Activated naive CD4-positive, alpha-beta T cell treated with anti-CD3 and anti-CD28 coated beads, Interleukin-2, amount 50 U/mL, for 24 hours (primary cell): ENCODE results near the gene DNM3.

Experiments
- H3K27ac Mint-ChIP-seq: one replicate; pipeline ENCODE4 v1.8.0; 2021; ENCODE audit warnings: mild to moderate bottlenecking, mixed read lengths
- H3K27me3 Mint-ChIP-seq: one replicate; pipeline ENCODE4 v1.8.0; 2021; ENCODE audit warnings: mixed read lengths
- H3K36me3 Mint-ChIP-seq: one replicate; pipeline ENCODE4 v1.8.0; 2021; ENCODE audit warnings: mixed read lengths
- H3K4me1 Mint-ChIP-seq: one replicate; pipeline ENCODE4 v1.8.0; 2021; ENCODE audit warnings: mixed read lengths
- H3K4me3 Mint-ChIP-seq: one replicate; pipeline ENCODE4 v1.8.0; 2021; ENCODE audit warnings: mild to moderate bottlenecking, mixed read lengths
- H3K9me3 Mint-ChIP-seq: one replicate; pipeline ENCODE4 v1.8.0; 2021; ENCODE audit warnings: mixed read lengths

DNM3 gene

DNA sequence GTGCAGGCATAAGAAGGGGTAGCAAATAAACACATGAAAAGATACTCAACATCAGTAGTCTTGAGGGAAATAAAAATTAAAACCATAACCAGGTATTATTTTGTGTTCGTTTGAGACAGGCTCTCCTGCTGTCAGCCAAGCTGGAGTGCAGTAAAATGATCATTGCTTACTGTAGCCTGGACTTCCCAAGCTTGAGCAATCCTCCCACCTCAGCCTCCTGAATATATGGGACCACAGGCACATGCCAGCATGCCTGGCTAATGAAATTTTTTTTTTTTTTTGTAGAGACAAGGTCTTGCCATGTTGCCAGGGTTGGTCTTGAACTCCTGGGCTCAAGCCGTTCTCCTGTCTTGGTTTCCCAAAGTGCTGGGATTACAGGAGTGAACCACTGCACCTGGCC, 108.0 kb downstream of the DNM3 start:
- Mint-ChIP-seq H3K9me3 (no peaks in the 10 kb centered on the region), H3K27ac (no peak overlapping the region), H3K27me3 (peaks cover 2% of the 10 kb centered on the region), H3K4me1 (no peaks in the 10 kb centered on the region), H3K36me3 (peaks cover 2% of the 10 kb centered on the region), H3K4me3 (no peak overlapping the region)

DNA sequence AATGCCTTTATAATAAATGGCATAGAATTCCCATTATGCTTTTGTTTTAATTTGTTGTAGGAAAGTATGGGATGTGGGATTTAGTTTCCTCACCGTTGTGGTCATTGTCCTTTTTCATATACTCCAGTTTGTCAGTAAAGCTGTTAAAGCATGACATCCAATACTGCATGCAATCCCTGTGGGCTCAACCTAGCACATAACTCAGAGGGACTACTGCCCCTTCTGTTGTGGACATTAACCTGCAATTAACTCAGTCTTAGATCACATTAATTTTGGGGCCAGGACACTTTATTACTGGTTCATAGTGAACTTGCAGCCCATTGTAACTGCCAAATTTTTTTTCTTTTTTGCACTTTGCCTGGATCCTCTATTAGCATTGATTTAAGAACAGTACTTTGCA, 112.5 kb downstream of the DNM3 start:
- no peaks in the 10 kb centered on the region for H3K9me3 Mint-ChIP-seq
- H3K36me3 Mint-ChIP-seq: peaks cover 1% of the 10 kb centered on the region
- H3K4me1 Mint-ChIP-seq: no peaks in the 10 kb centered on the region
- no peak overlapping the region for H3K4me3 Mint-ChIP-seq
- H3K27ac Mint-ChIP-seq: no peak overlapping the region
- H3K27me3 Mint-ChIP-seq: peaks cover 4% of the 10 kb centered on the region

DNA sequence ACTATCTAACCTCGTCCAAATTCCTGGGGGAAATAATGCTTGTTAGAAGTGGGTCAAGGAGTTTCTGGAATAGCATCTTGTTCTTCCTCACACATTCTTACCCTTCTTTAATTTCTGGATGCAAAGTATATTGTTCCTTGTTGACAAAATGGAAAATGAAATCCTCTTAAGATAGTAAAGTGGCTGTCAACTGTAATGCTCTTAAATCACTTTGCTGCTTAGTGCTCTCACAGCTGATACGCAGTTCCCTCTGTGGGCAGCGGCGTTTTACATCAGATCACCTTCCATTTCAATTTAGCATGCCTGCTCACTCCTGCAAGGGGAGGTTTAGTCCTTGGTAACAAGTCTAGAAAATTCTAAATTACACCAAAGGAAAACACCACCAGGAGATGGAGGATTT, 113.1 kb downstream of the DNM3 start:
- H3K9me3 Mint-ChIP-seq: no peaks in the 10 kb centered on the region
- H3K4me3 Mint-ChIP-seq: no peak overlapping the region
- H3K27me3 Mint-ChIP-seq: peaks cover 4% of the 10 kb centered on the region
- no peaks in the 10 kb centered on the region for H3K4me1 Mint-ChIP-seq
- peaks cover 1% of the 10 kb centered on the region for H3K36me3 Mint-ChIP-seq
- H3K27ac Mint-ChIP-seq: no peak overlapping the region

DNA sequence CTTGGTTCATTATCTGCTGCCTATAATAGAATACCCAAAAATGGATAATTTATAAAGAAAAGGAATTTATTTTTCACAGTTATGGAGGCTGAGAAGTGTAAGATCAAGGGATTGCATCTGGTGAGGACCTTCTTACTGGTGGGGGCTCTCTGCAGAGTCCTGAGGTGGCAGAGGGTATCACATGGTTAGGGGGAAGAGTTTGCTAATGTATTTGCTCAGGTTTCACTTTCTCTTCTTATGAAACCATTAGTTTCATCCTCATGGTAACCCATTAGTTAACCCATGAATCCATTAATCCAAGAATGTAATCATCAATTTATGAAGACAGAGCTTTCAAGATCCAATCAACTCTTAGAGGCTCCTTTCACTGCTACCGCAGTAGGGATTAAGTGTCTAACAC, 120.6 kb downstream of the DNM3 start:
- Mint-ChIP-seq H3K36me3 (no peaks in the 10 kb centered on the region), H3K27ac (no peak overlapping the region), H3K9me3 (no peaks in the 10 kb centered on the region), H3K4me1 (no peaks in the 10 kb centered on the region), H3K4me3 (no peak overlapping the region), H3K27me3 (no peaks in the 10 kb centered on the region)

DNA sequence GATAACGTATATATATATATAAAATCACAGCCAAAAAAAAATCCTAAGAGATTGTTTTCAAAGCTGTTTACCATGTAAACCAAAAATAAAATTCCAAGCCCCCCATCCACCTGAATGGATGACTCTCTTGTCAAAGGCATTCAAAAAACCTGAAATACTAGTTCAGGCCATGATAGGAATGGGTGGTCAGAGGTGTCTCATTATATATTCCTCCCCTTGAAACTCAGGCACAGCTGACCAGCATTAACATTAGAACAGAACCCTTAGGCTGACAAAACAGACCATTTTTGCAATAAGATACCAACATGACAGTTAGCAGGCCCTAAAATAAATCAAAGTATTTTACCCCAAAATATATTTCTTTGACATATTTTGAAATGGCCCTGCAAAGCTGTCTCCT, 122.5 kb downstream of the DNM3 start:
- Mint-ChIP-seq H3K9me3 (no peaks in the 10 kb centered on the region), H3K27me3 (peaks cover 2% of the 10 kb centered on the region), H3K4me3 (no peak overlapping the region), H3K27ac (no peak overlapping the region), H3K4me1 (no peaks in the 10 kb centered on the region), H3K36me3 (no peaks in the 10 kb centered on the region)

DNA sequence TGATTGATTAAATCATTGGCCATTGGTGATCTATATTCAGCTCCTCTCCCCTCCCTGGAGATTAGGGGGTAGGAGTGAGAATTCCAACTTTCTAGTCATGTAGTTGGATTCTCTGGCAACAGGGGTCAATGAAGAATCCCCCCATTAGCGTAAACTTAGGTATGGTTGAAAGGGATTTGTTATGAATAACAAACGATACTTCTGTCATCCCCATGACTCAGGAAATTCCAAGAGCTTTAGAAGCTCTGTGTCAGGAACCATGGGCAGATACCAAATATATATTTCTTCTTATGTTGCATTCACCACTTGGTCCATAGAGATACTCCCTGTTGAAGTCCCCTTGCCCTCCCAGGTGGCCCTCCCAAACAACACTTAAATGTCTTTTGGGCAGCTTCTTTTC, 124.5 kb downstream of the DNM3 start:
- no peaks in the 10 kb centered on the region for H3K36me3 Mint-ChIP-seq
- H3K27me3 Mint-ChIP-seq: peaks cover 3% of the 10 kb centered on the region
- H3K4me1 Mint-ChIP-seq: no peaks in the 10 kb centered on the region
- no peak overlapping the region for H3K4me3 Mint-ChIP-seq
- no peak overlapping the region for H3K27ac Mint-ChIP-seq
- H3K9me3 Mint-ChIP-seq: no peaks in the 10 kb centered on the region

DNA sequence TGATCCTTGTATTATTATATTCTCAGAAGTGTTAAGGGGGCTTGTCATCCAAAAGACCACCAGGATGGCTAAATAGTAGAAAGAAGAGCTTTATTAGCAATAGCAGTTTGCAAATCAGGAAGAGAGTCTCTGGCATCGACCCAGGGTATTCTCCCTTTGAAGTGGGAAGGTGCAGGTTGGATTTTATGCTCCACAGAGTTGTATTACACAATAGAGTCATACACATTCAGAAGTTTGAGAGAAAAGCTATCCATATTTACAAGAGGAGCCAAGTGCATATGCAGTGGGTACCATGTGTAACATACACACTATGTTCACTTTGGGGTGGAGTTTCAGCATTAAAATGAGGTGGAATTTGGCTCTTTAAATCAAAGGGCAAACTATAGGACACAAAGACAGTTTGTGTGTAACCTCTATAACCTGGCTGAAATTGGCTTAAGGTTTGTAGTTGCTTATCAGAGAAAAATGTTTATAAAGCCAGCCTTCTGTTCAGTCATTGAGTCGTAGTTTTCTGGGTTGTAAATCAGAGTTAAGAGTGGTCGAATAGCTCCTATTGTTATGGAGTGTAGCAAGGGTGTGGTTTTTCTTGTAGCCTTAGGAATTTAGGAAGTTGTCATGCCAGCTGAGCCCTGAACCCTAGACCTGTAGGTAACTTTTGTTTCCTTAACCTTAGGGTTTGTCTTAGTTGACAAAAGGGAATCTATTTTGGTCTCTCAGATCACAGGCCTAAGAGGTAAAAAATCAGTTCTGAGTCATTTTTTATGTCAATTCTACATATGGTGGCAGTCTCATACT, 125.3 kb downstream of the DNM3 start:
- Mint-ChIP-seq H3K27ac (no peak overlapping the region), H3K9me3 (no peaks in the 10 kb centered on the region), H3K4me1 (no peaks in the 10 kb centered on the region), H3K36me3 (no peaks in the 10 kb centered on the region), H3K27me3 (peaks cover 3% of the 10 kb centered on the region), H3K4me3 (no peak overlapping the region)

DNA sequence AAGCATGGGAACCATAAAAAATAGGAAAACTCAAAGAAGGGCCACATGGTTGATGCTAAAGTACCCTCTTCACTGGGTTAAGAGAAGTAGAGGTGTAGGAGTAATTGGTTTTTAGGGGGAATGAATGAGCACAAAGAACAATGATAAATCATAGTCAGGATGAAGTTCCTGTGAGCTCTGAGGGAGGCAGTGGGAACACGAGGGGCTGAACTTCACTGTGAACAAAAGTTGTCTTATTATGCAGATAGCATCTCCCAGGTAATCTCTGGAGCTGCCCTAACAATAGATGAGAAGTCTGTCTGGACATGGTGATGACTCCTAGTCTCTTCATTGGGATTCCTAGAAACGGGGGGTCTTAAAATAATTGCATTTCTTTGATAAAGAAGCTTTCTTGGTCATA, 127.9 kb downstream of the DNM3 start:
- H3K36me3 Mint-ChIP-seq: no peaks in the 10 kb centered on the region
- peaks cover 3% of the 10 kb centered on the region for H3K27me3 Mint-ChIP-seq
- no peak overlapping the region for H3K27ac Mint-ChIP-seq
- H3K4me1 Mint-ChIP-seq: no peaks in the 10 kb centered on the region
- H3K4me3 Mint-ChIP-seq: no peak overlapping the region
- no peaks in the 10 kb centered on the region for H3K9me3 Mint-ChIP-seq

DNA sequence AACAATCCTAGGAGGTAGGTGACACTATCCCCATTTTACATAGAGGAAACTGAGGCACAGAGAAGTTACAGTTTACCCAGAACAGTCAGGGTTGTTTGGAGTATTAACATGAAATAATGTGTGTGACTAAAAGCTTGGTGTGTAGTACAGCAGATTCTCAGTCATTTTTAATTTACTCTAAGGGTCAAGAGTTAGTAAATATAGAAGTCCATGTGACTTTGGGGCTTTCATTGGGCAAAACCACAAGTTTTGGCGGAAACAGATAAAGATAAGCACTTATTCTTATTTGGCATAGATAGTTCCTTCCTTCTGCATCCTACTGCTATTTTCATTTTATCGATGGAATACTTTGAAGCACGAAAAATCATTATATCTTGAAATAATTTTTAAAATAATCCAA, 128.5 kb downstream of the DNM3 start:
- H3K27ac Mint-ChIP-seq: no peak overlapping the region
- H3K36me3 Mint-ChIP-seq: no peaks in the 10 kb centered on the region
- no peaks in the 10 kb centered on the region for H3K4me1 Mint-ChIP-seq
- no peak overlapping the region for H3K4me3 Mint-ChIP-seq
- H3K27me3 Mint-ChIP-seq: peaks cover 3% of the 10 kb centered on the region
- no peaks in the 10 kb centered on the region for H3K9me3 Mint-ChIP-seq

DNA sequence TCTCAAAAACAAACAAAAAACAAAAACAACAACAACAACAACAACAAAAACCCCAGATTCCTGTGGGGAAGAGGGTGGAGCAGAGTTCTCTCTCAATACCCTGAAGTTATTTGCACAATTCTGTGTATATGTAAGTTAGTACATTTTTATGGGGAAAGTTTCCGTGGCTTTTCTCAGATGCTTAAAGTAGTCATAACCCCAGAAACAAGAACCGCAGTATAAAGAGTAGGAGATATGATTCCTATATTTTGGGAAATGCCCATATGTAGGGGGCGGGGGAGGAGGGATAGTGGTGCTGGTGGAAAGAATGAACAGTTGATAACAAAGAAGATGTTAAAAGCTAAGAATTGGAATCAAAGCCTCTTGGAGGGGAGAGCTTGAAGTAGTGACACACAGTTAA, 131.5 kb downstream of the DNM3 start:
- H3K27me3 Mint-ChIP-seq: peaks cover 3% of the 10 kb centered on the region
- H3K4me1 Mint-ChIP-seq: no peaks in the 10 kb centered on the region
- H3K4me3 Mint-ChIP-seq: no peak overlapping the region
- H3K36me3 Mint-ChIP-seq: peaks cover 1% of the 10 kb centered on the region
- H3K27ac Mint-ChIP-seq: no peak overlapping the region
- peaks cover 4% of the 10 kb centered on the region for H3K9me3 Mint-ChIP-seq

DNA sequence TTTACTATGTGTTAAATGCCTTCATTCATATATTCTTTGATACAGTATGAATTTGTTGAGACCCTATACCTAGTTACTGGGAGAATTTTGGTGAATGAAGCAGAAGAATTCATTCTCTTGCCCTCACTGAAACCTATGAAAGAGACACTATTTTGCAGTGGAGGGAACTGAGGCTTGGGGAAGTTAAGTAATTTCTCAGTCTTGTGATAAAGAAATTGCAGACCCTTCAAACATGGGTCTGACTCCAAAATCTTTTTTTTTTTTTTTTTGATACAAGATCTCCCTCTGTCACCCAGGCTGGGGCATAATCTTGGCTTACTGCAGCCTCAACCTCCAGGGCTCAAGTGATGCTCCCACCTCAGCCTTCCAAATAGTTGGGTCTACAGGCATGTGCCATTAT, 132.1 kb downstream of the DNM3 start:
- Mint-ChIP-seq H3K27me3 (peaks cover 1% of the 10 kb centered on the region), H3K4me1 (no peaks in the 10 kb centered on the region), H3K36me3 (peaks cover 1% of the 10 kb centered on the region), H3K9me3 (peaks cover 4% of the 10 kb centered on the region), H3K4me3 (no peak overlapping the region), H3K27ac (no peak overlapping the region)

DNA sequence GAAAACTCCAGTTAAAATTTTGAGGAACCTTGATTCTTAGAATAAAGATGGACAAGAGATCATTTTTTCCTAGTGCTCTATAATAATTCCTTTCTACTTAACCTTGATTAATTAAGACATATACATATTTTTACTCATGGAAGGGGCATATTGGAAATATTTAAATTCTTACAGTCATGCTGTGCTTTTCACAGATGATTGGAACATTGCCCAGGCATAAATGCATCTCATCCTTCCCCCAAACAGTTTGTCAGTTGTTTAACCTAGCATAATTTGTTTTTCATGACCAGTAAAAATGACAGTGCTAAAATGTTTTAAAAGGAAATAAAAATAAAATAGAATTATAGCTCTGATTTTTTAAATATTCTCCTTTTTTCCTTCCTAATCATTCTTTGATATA, 140.0 kb downstream of the DNM3 start:
- Mint-ChIP-seq H3K9me3 (no peaks in the 10 kb centered on the region), H3K36me3 (no peaks in the 10 kb centered on the region), H3K27ac (no peak overlapping the region)

DNA sequence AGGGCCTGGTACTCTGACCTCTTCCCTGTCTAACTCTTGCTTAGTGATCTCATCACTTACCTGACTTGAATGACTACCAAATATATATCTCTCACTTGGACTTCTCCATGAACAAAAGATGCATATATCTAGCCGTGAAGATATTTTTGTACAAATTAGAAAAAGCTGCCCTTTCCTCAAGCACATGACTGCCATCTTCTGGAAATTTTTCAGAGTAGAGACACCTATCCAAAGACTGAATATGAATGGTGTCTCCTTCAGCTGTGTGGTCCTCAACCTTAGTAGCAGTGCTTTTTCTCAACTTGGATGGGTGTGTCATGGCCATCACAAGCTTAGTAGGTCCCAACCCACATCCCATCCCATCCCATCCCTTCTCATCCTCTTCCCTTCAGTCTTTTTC, 142.3 kb downstream of the DNM3 start:
- no peak overlapping the region for H3K4me3 Mint-ChIP-seq
- no peaks in the 10 kb centered on the region for H3K27me3 Mint-ChIP-seq
- H3K27ac Mint-ChIP-seq: no peak overlapping the region
- no peaks in the 10 kb centered on the region for H3K36me3 Mint-ChIP-seq
- no peaks in the 10 kb centered on the region for H3K4me1 Mint-ChIP-seq
- H3K9me3 Mint-ChIP-seq: no peaks in the 10 kb centered on the region

More for the DNA sequence above, 140.0 kb downstream of the DNM3 start:
- H3K27me3 Mint-ChIP-seq: no peaks in the 10 kb centered on the region
- H3K4me3 Mint-ChIP-seq: no peak overlapping the region
- H3K4me1 Mint-ChIP-seq: no peaks in the 10 kb centered on the region

DNA sequence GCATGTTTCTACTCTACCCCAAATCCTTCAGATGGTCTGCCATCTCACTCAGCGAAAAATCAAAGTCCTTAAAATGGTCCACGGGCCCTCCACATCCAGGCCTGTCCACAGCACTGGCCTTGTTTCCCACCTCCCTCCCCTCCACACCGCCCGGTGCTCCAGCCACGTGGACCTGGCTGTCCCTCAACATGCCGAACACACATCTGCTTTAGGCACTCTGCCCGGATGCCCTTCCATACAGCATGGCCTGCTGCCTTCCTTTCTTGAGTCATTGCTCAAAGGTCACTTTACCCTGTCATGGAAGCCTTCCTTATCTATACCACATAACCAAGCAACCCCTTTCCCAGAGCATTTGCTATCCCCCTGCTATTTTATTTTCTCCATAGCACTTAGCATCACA, 143.0 kb downstream of the DNM3 start:
- H3K4me1 Mint-ChIP-seq: no peaks in the 10 kb centered on the region
- no peak overlapping the region for H3K4me3 Mint-ChIP-seq

DNA sequence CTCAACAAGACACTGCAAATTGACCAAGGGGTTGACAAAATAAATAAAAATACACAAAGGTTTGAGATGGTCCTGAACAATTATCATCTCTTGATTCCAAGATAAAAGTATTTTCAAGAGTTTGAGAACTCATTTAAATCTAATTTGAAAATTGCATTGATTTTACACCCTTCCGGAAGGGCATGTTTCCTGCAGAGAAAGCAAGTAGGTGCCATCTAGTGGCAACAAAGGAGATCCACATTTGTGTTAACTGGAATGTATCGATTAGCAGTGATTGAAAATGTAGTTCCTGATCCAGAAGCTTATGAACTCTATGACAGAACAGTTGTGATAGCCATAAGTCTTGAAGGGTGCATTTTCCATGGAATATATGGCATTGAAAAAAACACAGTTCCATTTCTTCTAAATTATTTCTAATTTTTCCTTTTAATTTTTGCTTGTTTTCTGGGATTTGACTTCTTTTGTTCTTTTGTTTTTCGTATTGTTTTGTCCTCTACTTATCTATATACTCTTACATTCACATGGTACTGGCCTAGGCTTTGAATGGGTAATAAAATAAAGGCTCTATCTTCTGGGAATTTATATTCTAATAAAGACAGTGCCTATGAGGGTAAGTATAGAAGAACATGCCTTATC, 143.7 kb downstream of the DNM3 start:
- H3K36me3 Mint-ChIP-seq: no peaks in the 10 kb centered on the region
- no peak overlapping the region for H3K4me3 Mint-ChIP-seq
- H3K27ac Mint-ChIP-seq: no peak overlapping the region
- H3K27me3 Mint-ChIP-seq: no peaks in the 10 kb centered on the region
- no peaks in the 10 kb centered on the region for H3K4me1 Mint-ChIP-seq
- H3K9me3 Mint-ChIP-seq: no peaks in the 10 kb centered on the region

More for the DNA sequence above, 143.0 kb downstream of the DNM3 start:
- Mint-ChIP-seq H3K36me3 (no peaks in the 10 kb centered on the region), H3K27me3 (no peaks in the 10 kb centered on the region), H3K27ac (no peak overlapping the region), H3K9me3 (no peaks in the 10 kb centered on the region)

DNA sequence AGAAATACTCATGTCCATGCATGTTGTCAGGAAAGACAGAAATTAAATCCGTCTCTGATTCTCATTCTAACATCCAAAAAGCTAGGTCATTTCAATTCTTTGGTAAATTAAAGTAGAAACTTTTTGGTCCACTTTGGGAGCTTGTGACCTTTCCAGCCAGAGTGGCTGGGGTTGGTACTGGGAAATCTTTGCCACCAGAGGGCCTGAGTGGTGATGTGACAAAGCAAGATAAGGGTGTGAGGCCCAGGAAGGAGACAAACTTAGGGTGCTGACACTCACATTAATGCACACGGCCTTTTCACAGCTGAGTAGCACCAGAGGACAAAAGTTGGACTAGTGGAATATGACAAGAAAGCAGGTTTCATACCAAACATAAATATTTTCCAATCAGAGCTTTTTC, 144.3 kb downstream of the DNM3 start:
- Mint-ChIP-seq H3K36me3 (no peaks in the 10 kb centered on the region), H3K27ac (no peak overlapping the region), H3K27me3 (no peaks in the 10 kb centered on the region)

More for the DNA sequence above, 144.3 kb downstream of the DNM3 start:
- Mint-ChIP-seq H3K4me1 (no peaks in the 10 kb centered on the region), H3K4me3 (no peak overlapping the region), H3K9me3 (no peaks in the 10 kb centered on the region)
